Retina (tissue), 1 donor: ENCODE measurements around the gene GPALPP1.

Experiments
- DNase-seq: peaks from one replicate; pipeline ENCODE4 v3.0.0-alpha.2; 2016

GPALPP1 gene

GRCh38 chr13:45064889-45065288 lies 75.6 kb downstream of the GPALPP1 start:
- no peak for DNase-seq

- no peak for DNase-seq
Measured at GRCh38 chr13:45068036-45069001, 79.0 kb downstream of the GPALPP1 start.

- no peak for DNase-seq
Measured at GRCh38 chr13:45073809-45074208, 84.5 kb downstream of the GPALPP1 start.

GRCh38 chr13:45074721-45075120 lies 85.4 kb downstream of the GPALPP1 start:
- DNase-seq = no peak

- DNase-seq = no peak
Measured at GRCh38 chr13:45078003-45078402, 88.7 kb downstream of the GPALPP1 start.
